IMR-90 (cell line): ENCODE measurements around the gene ST7. TPM values are rescaled to one million over a fixed set of nuclear protein-coding genes. Genes with fewer than 3 reads are reported as not detected.
A peak's percentile ranks its signal among the peaks of the same experiment; 100 is the strongest.

Experiments used
- ATAC-seq: fragments of 200-7000 bp; cut with Tn5 transposase; 2 replicates; pipeline ENCODE4 v1.9.1; 2020; ENCODE audit warnings: low read depth, mild to moderate bottlenecking, moderate library complexity
- BruUV-seq: library from RNA; stranded (reverse); fragments of 400-500 nt; replicated peaks from 2 replicates; lab custom pipeline; 2021; lab: Mats Ljungman, UMichigan
- CTCF ChIA-PET: fragments of 300-600 bp; formaldehyde crosslinking; extraction: SDS; loops from one replicate; lab custom pipeline; 2021; ENCODE audit warnings: antibody characterized with exemption; lab: Yijun Ruan, JAX
- POLR2A ChIA-PET: fragments of 300-600 bp; sonication (Branson Sonifier 250); formaldehyde crosslinking; loops from one replicate; lab custom pipeline; 2022; ENCODE audit warnings: antibody characterized with exemption; ENCODE audit not compliant: unreplicated experiment; lab: Charles Lee
- DNase-seq: peaks from one replicate; pipeline ENCODE4 v3.0.0; 2013
- H2AFZ ChIP-seq: replicated peaks from 2 replicates; pipeline ENCODE3; 2013; ENCODE audit warnings: low read length, mild to moderate bottlenecking; ENCODE audit not compliant: poor library complexity
- H2AK5ac ChIP-seq: 2 replicates; pipeline ENCODE4 v1.6.1; 2013; ENCODE audit warnings: low read depth, low read length, inconsistent platforms
- H2AK9ac ChIP-seq: replicated peaks from 2 replicates; pipeline ENCODE3; 2013; ENCODE audit warnings: mild to moderate bottlenecking, low read depth, low read length, moderate library complexity; ENCODE audit not compliant: poor library complexity
- H2BK120ac ChIP-seq: 2 replicates; pipeline ENCODE4 v1.6.1; 2013; ENCODE audit warnings: low read depth, low read length, inconsistent platforms
- H2BK15ac ChIP-seq: 3 replicates; pipeline ENCODE4 v1.6.1; 2013; ENCODE audit warnings: low read depth, low read length, inconsistent platforms
- H2BK20ac ChIP-seq: 2 replicates; pipeline ENCODE4 v1.6.1; 2013; ENCODE audit warnings: low read depth, mild to moderate bottlenecking, inconsistent platforms, low read length, moderate library complexity
- H2BK5ac ChIP-seq: 2 replicates; pipeline ENCODE4 v1.6.1; 2013; ENCODE audit warnings: mild to moderate bottlenecking, low read depth, low read length, inconsistent platforms; ENCODE audit not compliant: poor library complexity, severe bottlenecking
- H3K14ac ChIP-seq: replicated peaks from 2 replicates; pipeline ENCODE4 v1.6.1; 2013; ENCODE audit warnings: low read depth, low read length, inconsistent platforms
- H3K18ac ChIP-seq: 2 replicates; pipeline ENCODE4 v1.6.1; 2013; ENCODE audit warnings: low read depth, low read length, control low read depth
- H3K23ac ChIP-seq: 2 replicates; pipeline ENCODE4 v1.6.1; 2013; ENCODE audit warnings: low read depth, low read length, inconsistent platforms
- H3K27ac ChIP-seq: 2 replicates; pipeline ENCODE4 v1.5.1; 2013; ENCODE audit warnings: mild to moderate bottlenecking, control low read depth, low read length; ENCODE audit not compliant: insufficient read depth
- H3K27me3 ChIP-seq: 2 replicates; pipeline ENCODE4 v1.6.1; 2013; ENCODE audit warnings: low read length; ENCODE audit not compliant: control insufficient read depth, insufficient read depth
- H3K36me3 ChIP-seq: 2 replicates; pipeline ENCODE4 v1.6.1; 2013; ENCODE audit warnings: low read length, mixed read lengths; ENCODE audit not compliant: control insufficient read depth, insufficient read depth
- H3K4ac ChIP-seq: 2 replicates; pipeline ENCODE4 v1.6.1; 2013; ENCODE audit warnings: low read depth, low read length, inconsistent platforms
- H3K4me1 ChIP-seq: 2 replicates; pipeline ENCODE4 v1.6.1; 2013; ENCODE audit warnings: low read length, mixed read lengths; ENCODE audit not compliant: control insufficient read depth, insufficient read depth
- H3K4me2 ChIP-seq: 2 replicates; pipeline ENCODE4 v1.6.1; 2013; ENCODE audit warnings: low read depth, mild to moderate bottlenecking, control low read depth, low read length, moderate library complexity
- H3K4me3 ChIP-seq: 2 replicates; pipeline ENCODE4 v1.5.1; 2013; ENCODE audit warnings: low read depth, mild to moderate bottlenecking, control low read depth, low read length, moderate library complexity; ENCODE audit not compliant: insufficient read depth
- H3K56ac ChIP-seq: 2 replicates; pipeline ENCODE4 v1.6.1; 2013; ENCODE audit warnings: low read length, inconsistent platforms; ENCODE audit not compliant: insufficient read depth; ENCODE audit errors: extremely low read depth
- H3K79me1 ChIP-seq, 2 experiments: 2 replicates each; pipeline ENCODE4 v1.6.1; 2013; ENCODE audit warnings: low read length in 2 of 2, inconsistent platforms in 1 of 2, low read depth in 1 of 2
- H3K9ac ChIP-seq: 2 replicates; pipeline ENCODE4 v1.6.1; 2013; ENCODE audit warnings: low read depth, low read length, control low read depth
- H3K9me1 ChIP-seq: 2 replicates; pipeline ENCODE4 v1.6.1; 2013; ENCODE audit warnings: low read length, inconsistent platforms; ENCODE audit not compliant: insufficient read depth
- H3K9me3 ChIP-seq: 2 replicates; pipeline ENCODE4 v1.6.1; 2013; ENCODE audit warnings: low read length; ENCODE audit not compliant: control insufficient read depth, insufficient read depth
- H4K20me1 ChIP-seq: 2 replicates; pipeline ENCODE4 v1.6.1; 2013; ENCODE audit warnings: low read length, inconsistent platforms; ENCODE audit not compliant: insufficient read depth
- H4K5ac ChIP-seq: 2 replicates; pipeline ENCODE4 v1.6.1; 2013; ENCODE audit warnings: mild to moderate bottlenecking, low read depth, low read length, control low read depth
- H4K8ac ChIP-seq, 2 experiments: 2 replicates each; pipeline ENCODE4 v1.6.1; 2013; ENCODE audit warnings: low read depth in 2 of 2, low read length in 2 of 2, control low read depth in 1 of 2, inconsistent platforms in 1 of 2
- H4K91ac ChIP-seq: 2 replicates; pipeline ENCODE4 v1.6.1; 2013; ENCODE audit warnings: low read depth, low read length, inconsistent platforms; ENCODE audit not compliant: insufficient read depth
- BHLHE40 ChIP-seq: fragments of 150-350 bp; IDR thresholded peaks from 2 replicates; pipeline ENCODE4 v1.6.1; 2016; ENCODE audit warnings: mild to moderate bottlenecking, low read depth, low read length
- CEBPB ChIP-seq: IDR thresholded peaks from 2 replicates; pipeline ENCODE4 v1.6.1; 2012; ENCODE audit warnings: low read depth, low read length, improper control_type of control experiment
- CHD1 ChIP-seq: IDR thresholded peaks from 2 replicates; pipeline ENCODE4 v1.6.1; 2012; ENCODE audit warnings: low read depth, low read length, improper control_type of control experiment
- FOS ChIP-seq: fragments of 150-350 bp; IDR thresholded peaks from 2 replicates; pipeline ENCODE4 v1.6.1; 2016; ENCODE audit warnings: low read depth, low read length
- MAFK ChIP-seq: IDR thresholded peaks from 2 replicates; pipeline ENCODE4 v1.6.1; 2012; ENCODE audit warnings: low read depth, low read length, improper control_type of control experiment
- MAZ ChIP-seq: IDR thresholded peaks from 2 replicates; pipeline ENCODE4 v1.6.1; 2012; ENCODE audit warnings: low read depth, mild to moderate bottlenecking, low read length, improper control_type of control experiment, moderate library complexity, borderline replicate concordance
- MXI1 ChIP-seq: IDR thresholded peaks from 2 replicates; pipeline ENCODE4 v1.6.1; 2012; ENCODE audit warnings: low read depth, mild to moderate bottlenecking, low read length, moderate library complexity, borderline replicate concordance
- NFE2L2 ChIP-seq: fragments of 150-350 bp; IDR thresholded peaks from 2 replicates; pipeline ENCODE4 v1.6.1; 2016; ENCODE audit warnings: low read depth, mild to moderate bottlenecking, low read length
- POLR2A ChIP-seq: IDR thresholded peaks from 2 replicates; pipeline ENCODE4 v1.6.1; 2012; ENCODE audit warnings: mild to moderate bottlenecking, low read depth, low read length
- RAD21 ChIP-seq: IDR thresholded peaks from 2 replicates; pipeline ENCODE4 v1.6.1; 2012; ENCODE audit warnings: low read length, improper control_type of control experiment
- RCOR1 ChIP-seq: IDR thresholded peaks from 2 replicates; pipeline ENCODE4 v1.6.1; 2012; ENCODE audit warnings: mild to moderate bottlenecking, low read length, improper control_type of control experiment; ENCODE audit not compliant: insufficient replicate concordance
- RFX5 ChIP-seq: IDR thresholded peaks from 2 replicates; pipeline ENCODE4 v1.8.0; 2012; ENCODE audit warnings: low read depth, mild to moderate bottlenecking, low read length, moderate library complexity
- SMC3 ChIP-seq: fragments of 150-350 bp; IDR thresholded peaks from 2 replicates; pipeline ENCODE4 v1.6.1; 2016; ENCODE audit warnings: low read depth, mild to moderate bottlenecking, antibody characterized with exemption, low read length, moderate library complexity
- WGBS, 2 experiments: methylation state at CpG; one replicate each; pipeline versions ENCODE4 v1.1.5 to v1.1.7; 2013; ENCODE audit warnings: missing lambda C conversion rate in 2 of 2; ENCODE audit not compliant: insufficient read length in 1 of 2; ENCODE audit errors: extremely low coverage in 2 of 2; 5-methylcytosine and 5-hydroxymethylcytosine counted together
- dilution Hi-C: fragments of 300-500 bp; cut with HindIII; formaldehyde crosslinking; loops from one replicate; pipeline ENCODE4 v1.14.3; 2018; ENCODE audit warnings: low sequenced_read_pairs; ENCODE audit not compliant: unreplicated experiment
- in situ Hi-C: fragments of 300-500 bp; cut with MboI; formaldehyde crosslinking; loops from 3 replicates; pipeline ENCODE4 v1.14.3; 2019; ENCODE audit warnings: low sequenced_read_pairs, inconsistent platforms, mixed read lengths
- intact Hi-C: fragments of 100-400 bp; cut with micrococcal nuclease; formaldehyde crosslinking; loops from 2 replicates; pipeline ENCODE4 v1.10.0; 2022
- polyA plus RNA-seq, 3 experiments: library from polyadenylated mRNA; depleted of rRNA; stranded (reverse); fragments of >200 nt; gene quantifications; 2 replicates each; pipeline ENCODE4 v1.2.3, GENCODE V29; 2012; ENCODE audit warnings: low replicate concordance in 1 of 3
- total RNA-seq: library from RNA; depleted of rRNA; stranded (reverse); fragments of >200 nt; gene quantifications from 2 replicates; pipeline ENCODE4 v1.2.3, GENCODE V29; 2012
- TF ChIP-seq, protein P1 (sequence below): fragments of 150-350 bp; IDR thresholded peaks from 2 replicates; pipeline ENCODE4 v1.6.1; 2016; ENCODE audit warnings: low read depth, mild to moderate bottlenecking, low read length, moderate library complexity, borderline replicate concordance
- TF ChIP-seq, protein P2 (sequence below): fragments of 150-350 bp; IDR thresholded peaks from 2 replicates; pipeline ENCODE4 v1.6.1; 2017; ENCODE audit warnings: mild to moderate bottlenecking, antibody characterized with exemption, low read length, low read depth
- TF ChIP-seq, protein P3 (sequence below): conservative IDR thresholded peaks from 2 replicates; pipeline ENCODE4 v1.5.1; 2012; ENCODE audit warnings: mild to moderate bottlenecking, low read depth, low read length, improper control_type of control experiment

Gene ST7
- total and polyA plus RNA-seq, 2 of the 4 experiments (the other 2 are of a cell fraction), result 18.6 to 26.0 TPM

DNA sequence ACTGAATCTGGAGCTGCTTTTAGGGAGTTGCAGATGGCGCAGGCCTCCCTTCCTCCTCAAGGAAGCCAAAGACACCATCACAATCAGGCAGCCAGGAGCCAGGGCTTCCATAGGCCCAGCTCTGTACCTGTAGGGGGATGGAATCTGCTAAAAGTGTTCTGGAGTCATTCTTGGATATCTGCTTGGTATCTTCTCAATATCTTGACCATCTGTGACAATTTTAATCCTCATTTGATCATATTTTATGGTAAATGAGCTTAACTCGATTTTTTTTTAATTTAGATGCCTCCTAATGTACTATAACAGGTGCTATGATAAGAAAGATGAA is 3.1 kb downstream of the ST7 start:
- peaks cover 3% of the 10 kb centered on the region; the same call in 1 of the 2 replicates for H4K20me1 ChIP-seq
- no peak overlapping the region for H2BK120ac ChIP-seq
- peaks cover 3% of the 10 kb centered on the region; the same call in 1 of the 2 replicates for H3K9me1 ChIP-seq
- TF ChIP-seq BHLHE40 (no peak), FOS (no peak), MAZ (no peak), RFX5 (no peak), SMC3 (no peak), MAFK (no peak), CEBPB (no peak), POLR2A (no peak), MXI1 (no peak), NFE2L2 (no peak), CHD1 (no peak), RCOR1 (no peak), RAD21 (no peak)
- TF ChIP-seq, protein P1, sequence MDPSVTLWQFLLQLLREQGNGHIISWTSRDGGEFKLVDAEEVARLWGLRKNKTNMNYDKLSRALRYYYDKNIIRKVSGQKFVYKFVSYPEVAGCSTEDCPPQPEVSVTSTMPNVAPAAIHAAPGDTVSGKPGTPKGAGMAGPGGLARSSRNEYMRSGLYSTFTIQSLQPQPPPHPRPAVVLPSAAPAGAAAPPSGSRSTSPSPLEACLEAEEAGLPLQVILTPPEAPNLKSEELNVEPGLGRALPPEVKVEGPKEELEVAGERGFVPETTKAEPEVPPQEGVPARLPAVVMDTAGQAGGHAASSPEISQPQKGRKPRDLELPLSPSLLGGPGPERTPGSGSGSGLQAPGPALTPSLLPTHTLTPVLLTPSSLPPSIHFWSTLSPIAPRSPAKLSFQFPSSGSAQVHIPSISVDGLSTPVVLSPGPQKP, result no peak
- TF ChIP-seq, protein P2, sequence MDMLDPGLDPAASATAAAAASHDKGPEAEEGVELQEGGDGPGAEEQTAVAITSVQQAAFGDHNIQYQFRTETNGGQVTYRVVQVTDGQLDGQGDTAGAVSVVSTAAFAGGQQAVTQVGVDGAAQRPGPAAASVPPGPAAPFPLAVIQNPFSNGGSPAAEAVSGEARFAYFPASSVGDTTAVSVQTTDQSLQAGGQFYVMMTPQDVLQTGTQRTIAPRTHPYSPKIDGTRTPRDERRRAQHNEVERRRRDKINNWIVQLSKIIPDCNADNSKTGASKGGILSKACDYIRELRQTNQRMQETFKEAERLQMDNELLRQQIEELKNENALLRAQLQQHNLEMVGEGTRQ, result no peak
- TF ChIP-seq, protein P3, sequence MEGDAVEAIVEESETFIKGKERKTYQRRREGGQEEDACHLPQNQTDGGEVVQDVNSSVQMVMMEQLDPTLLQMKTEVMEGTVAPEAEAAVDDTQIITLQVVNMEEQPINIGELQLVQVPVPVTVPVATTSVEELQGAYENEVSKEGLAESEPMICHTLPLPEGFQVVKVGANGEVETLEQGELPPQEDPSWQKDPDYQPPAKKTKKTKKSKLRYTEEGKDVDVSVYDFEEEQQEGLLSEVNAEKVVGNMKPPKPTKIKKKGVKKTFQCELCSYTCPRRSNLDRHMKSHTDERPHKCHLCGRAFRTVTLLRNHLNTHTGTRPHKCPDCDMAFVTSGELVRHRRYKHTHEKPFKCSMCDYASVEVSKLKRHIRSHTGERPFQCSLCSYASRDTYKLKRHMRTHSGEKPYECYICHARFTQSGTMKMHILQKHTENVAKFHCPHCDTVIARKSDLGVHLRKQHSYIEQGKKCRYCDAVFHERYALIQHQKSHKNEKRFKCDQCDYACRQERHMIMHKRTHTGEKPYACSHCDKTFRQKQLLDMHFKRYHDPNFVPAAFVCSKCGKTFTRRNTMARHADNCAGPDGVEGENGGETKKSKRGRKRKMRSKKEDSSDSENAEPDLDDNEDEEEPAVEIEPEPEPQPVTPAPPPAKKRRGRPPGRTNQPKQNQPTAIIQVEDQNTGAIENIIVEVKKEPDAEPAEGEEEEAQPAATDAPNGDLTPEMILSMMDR, result no peak
- no peak overlapping the region for H3K4me3 ChIP-seq
- H3K18ac ChIP-seq, result peak overlapping the region; percentile 35; the same call in 1 of the 2 replicates
- no peak overlapping the region for H3K23ac ChIP-seq
- H3K79me1 ChIP-seq, result peaks cover 25 to 52% of the 10 kb centered on the region in 2 experiments
- no peak overlapping the region for H2BK20ac ChIP-seq
- DNase-seq (no peak), ATAC-seq (no peak)
- H2AK9ac ChIP-seq, result peak overlapping the region; percentile 22
- H3K4me1 ChIP-seq, result peaks cover 9% of the 10 kb centered on the region
- no CpG with 5 or more reads among the region's 2 CpGs for WGBS, 2 experiments
- H4K8ac ChIP-seq, result no peak overlapping the region
- H2AK5ac ChIP-seq, result no peak overlapping the region
- H3K14ac ChIP-seq, result no peak overlapping the region
- no peak overlapping the region for H3K4ac ChIP-seq
- H2BK5ac ChIP-seq, result no peak overlapping the region
- BruUV-seq, result no TSS peak
- no peaks in the 10 kb centered on the region for H3K9me3 ChIP-seq
- no peak overlapping the region for H2BK15ac ChIP-seq
- no peaks in the 10 kb centered on the region for H3K27me3 ChIP-seq
- in situ Hi-C loops, result no loop called here
- ChIA-PET CTCF (interaction anchor here (1.1 kb wide), 1 partner anchor 32 kb away, joined by 3 read pairs; no protein-coding TSS in a partner anchor), POLR2A (no interaction called here)
- 0 out of 2 replicates have a peak overlapping the region, but pooled peaks have one; percentile 66 for H4K5ac ChIP-seq
- H3K56ac ChIP-seq, result no peak overlapping the region
- H3K4me2 ChIP-seq, result no peak overlapping the region; the same call in 1 of the 2 replicates
- intact Hi-C loops, result no loop called here
- H3K9ac ChIP-seq, result no peak overlapping the region
- 0 out of 2 replicates have a peak, but pooled peaks cover 2% of the 10 kb centered on the region for H3K36me3 ChIP-seq
- no peak overlapping the region for H3K27ac ChIP-seq
- dilution Hi-C loops, result no loop called here
- no peak overlapping the region for H4K91ac ChIP-seq
- H2AFZ ChIP-seq, result no peak overlapping the region
